ENCODE measurements around the gene ADCY7.

Gene ADCY7

DNA sequence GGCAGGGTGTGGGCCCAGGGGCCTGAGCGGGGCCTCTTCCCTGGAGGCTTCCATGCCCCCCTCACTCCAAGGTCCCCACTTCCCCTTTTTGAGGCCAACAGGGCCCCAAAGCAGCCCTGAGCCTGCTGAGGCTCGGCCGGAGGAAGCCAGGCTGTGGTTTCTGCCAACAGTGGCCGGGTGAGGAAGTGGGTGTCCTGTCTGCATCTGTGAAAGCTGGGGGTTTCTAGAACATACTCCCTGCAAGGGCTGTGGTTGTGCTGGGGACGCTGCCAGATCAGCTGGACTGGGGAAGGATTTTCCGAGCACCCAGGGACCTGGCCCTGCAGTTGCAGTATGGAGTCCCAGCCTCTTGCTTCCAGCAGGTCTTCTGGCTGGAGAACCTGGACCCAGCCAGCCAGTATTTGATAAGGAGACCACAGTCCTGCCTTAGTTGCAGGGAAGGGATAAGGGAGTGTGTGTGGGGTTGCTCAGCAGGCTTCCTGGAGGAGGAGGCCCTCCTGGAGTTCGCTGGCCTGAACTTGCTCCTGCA lies 15.7 kb downstream of the ADCY7 start:
- peak; percentile 29 for DNase-seq (ENCODE audit: low spot score)

DNA sequence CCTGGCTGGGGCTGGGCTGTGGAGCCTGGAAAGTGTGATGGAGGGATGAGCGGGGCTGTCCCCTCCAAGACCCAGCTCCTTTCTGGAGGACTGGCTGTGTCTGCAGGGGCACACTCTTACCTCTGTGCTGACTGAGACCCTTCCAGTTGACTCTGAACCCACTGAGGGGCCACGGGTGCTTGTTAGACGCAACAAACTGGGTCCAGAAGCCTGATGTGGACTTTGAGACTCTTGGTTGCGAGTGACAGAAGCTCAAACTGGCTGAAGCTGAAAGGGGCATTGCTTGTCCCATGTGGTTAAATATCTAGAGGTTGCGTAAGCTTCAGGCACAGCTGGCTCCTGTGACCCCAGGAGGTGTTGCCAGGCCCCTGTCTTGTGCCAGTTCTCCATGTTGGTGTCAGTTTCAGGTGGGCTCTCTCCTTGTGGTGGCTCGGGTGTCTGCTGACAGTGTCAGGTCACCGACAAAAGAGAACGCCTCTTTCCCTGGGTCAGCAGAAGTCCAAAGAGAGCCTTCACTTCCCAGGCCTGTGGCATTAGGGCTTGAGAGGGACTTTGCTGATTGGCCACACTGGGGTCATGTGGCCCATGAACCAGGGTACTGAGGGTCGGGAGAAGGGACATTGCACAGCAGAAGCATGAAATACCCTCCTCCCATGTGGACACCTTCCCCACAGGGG lies 16.7 kb downstream of the ADCY7 start:
- DNase-seq (ENCODE audit: low spot score) = no peak

DNA sequence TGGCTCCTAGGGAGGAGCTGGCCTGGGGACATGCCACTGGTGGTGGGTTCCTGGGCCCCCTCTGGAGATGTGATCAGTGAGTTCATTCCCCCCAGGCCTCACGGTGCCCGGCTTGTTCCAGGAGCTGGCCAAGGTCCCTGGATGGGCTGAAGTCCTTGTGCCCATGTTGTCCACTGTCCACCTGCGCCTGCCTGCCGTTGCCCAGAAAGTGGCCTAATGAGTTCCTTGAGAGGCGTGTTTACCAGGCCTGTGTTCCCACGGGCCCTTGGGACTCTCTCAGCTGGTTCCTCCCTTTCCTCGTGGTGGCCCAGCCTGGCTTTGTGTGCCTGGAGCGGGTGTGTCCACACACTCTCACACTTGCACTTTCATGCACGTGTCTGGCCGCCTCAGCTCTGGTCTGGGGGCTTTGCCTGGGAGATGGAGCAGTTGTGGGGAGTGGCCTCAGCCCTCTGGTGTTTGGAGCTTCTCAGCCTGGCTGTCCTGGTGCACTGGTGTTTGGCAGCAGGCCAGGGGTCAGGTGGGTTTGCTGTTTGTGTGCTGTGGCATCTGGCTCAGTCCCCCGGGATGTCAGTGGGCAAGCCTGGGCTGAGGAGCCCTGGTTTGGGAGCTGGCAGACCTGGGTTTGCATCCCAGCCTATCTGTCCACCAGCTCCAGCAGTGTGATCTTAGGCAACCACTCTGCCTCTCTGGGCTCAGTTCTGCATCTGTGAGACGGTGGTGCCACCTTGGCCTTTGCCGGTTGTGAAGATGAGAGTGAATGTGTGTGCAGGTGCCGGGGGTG lies 18.0 kb downstream of the ADCY7 start:
- no peak for DNase-seq (ENCODE audit: low spot score)

DNA sequence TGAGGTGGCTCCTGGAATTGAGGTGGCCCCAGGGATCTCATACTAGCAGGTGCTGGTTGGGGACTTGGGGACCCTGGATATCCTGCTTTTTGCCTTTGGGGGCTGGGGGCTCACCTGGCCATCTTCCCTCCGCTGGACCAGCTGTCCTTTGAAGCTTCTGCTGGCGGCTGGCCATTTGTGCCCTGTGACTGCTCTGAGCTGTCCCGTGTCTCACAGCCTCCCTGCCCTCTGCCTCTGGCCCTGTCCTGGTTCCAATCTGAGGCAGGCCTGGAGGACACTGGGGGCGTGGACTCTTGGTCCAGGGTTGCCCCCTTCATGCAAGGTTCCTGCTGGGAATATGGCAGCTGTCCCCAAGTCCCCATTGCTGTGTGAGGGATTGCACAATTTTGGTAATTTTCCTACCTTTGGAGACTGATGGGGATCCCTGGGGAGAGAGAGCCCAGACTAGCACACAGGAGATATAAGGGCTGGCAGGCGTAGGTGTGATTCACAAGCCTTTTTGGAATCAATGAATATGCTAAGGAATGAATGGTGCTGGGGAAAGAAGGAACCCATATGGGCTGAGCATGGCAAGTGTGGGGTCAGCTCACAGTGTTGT lies 19.2 kb downstream of the ADCY7 start:
- peak; percentile 18 for DNase-seq (ENCODE audit: low spot score)

DNA sequence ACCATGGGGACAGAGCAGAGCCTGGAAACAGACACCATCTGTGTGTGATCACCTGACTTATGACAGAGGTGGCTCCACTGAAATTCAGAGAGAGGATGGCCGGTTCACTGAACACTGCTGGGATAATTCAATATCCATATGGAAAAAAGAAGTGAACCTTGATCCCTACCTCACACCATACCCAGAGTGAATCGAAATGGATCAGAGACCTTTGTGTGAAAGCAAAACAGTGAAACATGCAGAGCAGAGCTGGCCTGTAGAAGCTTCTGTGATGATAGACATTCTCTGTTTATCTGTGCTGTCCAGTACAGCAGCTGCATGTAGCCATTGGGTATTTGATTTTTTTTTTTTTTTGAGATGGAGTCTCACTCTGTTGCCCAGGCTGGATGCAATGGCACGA lies 20.3 kb downstream of the ADCY7 start:
- DNase-seq (ENCODE audit: low spot score) = no peak

DNA sequence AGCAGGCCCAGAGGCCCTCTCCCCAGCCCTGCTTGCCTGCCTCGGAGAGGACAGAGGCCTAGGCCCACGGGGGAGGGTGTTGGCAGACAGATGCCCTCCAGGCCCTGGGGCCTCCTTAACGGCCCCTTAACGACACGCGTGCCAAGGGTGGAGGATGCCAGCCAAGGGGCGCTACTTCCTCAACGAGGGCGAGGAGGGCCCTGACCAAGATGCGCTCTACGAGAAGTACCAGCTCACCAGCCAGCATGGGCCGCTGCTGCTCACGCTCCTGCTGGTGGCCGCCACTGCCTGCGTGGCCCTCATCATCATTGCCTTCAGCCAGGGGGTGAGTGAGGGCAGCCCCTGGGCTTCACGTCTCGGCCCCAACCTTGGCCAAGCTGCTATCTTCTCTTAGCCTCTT lies 21.7 kb downstream of the ADCY7 start:
- DNase-seq (ENCODE audit: low spot score) = no peak

DNA sequence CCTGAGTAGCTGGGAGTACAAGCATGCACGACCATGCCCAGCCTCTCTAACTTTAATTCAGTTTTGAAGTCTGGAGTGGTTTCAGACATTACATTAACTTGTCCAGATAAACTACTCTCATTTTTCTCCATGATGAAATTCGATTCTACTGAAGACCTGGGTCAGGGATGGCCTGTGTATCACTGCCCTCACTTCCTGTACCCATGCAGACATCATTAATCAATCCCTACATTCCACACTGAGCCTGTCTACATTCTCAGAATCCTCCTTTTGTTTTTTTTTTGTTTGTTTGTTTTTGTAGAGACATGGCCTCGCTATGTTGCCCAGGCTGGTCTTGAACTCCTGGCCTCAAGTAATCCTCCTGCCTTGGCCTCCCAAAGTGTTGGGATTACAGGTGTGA lies 22.6 kb downstream of the ADCY7 start:
- no peak for DNase-seq (ENCODE audit: low spot score)

DNA sequence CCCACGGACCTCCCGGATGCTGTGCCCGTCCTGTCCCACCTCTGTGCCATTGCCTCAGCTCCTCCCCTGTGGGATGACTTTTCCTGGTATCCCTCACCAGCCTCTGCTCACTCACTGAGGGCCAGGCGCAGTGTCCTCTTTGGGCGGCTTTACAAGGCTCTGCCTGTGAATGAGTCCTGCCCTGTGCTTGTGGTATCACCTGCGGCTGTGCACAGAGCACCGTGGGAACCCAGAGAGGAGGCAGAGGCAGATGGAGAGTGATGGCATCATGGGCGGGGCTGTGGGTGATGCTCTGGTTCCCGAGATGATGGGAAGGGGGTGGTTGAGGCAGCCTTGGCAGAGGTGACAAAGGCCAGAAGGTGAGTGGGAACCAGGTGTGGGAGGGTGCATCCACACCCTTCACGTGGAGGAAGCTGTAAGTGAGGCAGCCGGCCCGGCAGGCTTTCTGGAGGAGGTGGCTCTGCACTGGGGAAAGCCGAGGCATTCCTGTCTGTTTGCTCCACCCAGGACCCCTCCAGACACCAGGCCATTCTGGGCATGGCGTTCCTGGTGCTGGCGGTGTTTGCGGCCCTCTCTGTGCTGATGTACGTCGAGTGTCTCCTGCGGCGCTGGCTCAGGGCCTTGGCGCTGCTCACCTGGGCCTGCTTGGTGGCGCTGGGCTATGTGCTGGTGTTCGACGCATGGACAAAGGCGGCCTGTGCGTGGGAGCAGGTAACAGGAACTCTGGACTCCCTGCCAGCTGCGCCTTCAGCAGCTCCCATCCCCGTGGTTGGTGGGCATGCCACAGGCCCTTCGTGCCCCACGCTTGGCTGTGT lies 23.8 kb downstream of the ADCY7 start:
- no peak for DNase-seq (ENCODE audit: low spot score)

DNA sequence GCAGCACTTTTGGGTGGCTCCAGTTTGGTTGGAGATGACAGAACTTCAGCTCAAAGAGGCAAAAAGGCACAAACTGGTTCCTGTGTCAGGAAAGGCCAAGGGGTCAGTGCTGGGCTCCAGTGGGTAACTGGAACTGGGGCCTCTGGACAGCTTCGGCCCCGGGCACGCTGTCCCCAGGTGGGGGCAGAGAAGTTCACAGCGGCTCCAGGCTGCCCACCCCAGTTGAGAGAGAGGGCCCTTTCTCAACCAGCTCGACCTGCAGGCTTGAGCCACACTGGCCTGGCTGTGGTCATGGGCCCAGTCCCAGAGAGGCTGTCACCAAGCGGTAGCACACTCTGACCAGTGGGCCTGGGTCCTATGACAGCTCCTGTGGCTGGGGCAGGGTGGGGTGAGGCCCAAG lies 24.5 kb downstream of the ADCY7 start:
- DNase-seq (ENCODE audit: low spot score) = no peak

DNA sequence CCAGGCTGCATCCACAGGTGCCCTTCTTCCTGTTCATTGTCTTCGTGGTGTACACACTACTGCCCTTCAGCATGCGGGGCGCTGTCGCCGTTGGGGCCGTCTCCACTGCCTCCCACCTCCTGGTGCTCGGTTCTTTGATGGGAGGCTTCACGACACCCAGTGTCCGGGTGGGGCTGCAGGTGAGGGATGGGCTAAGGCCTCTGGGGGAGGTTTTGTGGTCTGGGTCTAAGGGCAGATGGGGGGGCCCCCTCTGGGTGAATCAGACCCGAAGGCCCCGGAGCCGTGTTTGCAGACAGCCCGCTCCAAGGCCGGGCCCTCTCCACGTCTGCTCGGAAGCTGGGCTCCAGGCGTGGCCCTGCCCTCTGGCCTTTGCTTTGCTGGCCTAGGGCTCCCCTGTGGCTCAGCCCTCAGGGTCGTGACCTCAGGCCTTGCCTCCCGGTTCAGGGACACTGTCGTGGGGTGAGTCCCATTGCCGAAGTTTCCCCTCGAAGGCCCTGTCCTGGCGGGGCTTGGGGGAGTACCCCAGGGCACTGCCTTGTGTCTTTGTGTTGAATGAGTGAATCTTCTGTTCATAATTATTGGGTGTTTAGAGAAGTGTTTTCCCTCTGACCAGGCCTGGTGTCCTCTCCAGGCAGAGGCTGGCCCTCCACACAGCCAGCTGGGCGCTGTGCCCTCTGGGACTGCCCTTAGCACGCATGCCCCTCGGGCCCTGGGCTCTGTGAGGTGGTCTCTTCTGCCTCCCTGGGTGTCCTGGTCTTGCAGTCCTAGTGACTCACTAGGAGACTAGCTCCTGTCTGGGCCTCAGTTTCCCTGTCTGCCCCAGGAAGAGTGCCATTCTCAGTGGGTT lies 25.6 kb downstream of the ADCY7 start:
- no peak for DNase-seq (ENCODE audit: low spot score)

DNA sequence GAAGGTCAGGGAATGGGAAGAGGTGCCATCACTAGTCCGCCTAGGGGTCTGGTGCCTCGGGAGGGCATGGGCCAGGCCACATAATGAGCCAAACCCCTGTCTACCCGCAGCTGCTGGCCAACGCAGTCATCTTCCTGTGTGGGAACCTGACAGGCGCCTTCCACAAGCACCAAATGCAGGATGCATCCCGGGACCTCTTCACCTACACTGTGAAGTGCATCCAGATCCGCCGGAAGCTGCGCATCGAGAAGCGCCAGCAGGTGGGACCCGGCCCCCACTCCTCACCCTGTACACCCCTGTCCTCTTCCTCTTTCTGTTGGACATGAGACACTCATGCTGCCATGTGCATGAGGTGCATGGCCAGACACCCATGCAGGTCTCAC lies 26.2 kb downstream of the ADCY7 start:
- no peak for DNase-seq (ENCODE audit: low spot score)

DNA sequence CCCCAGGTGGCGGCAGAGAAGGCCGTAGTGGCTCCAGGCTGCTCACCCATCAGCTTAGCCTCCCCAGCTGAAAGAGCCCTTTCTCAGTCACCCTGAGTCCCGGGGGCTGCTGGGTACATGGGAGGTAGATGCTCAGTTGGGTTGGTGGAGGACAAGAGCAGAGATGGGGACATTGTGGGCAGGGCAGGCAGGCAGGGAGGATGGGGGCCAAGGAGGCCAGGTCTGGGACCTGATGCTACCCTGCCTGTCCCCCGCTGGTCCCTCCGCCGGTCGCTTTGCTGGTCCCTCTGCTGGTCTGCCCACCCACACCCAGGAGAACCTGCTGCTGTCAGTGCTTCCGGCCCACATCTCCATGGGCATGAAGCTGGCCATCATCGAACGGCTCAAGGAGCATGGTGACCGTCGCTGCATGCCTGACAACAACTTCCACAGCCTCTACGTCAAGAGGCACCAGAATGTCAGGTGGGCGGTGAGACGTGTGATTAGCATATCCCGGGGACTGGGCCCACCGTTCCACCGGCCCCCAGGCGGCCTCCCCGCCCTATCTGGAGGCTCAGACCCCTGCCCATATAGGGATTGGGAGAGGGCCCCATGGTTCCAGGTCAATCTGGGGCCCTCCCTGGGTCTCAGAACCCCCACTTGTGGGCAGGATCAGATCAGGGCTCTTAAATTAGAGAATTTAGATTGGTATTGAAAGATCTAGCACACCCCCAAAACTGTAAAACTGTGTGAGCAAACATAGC lies 26.9 kb downstream of the ADCY7 start:
- DNase-seq (ENCODE audit: low spot score) = no peak

DNA sequence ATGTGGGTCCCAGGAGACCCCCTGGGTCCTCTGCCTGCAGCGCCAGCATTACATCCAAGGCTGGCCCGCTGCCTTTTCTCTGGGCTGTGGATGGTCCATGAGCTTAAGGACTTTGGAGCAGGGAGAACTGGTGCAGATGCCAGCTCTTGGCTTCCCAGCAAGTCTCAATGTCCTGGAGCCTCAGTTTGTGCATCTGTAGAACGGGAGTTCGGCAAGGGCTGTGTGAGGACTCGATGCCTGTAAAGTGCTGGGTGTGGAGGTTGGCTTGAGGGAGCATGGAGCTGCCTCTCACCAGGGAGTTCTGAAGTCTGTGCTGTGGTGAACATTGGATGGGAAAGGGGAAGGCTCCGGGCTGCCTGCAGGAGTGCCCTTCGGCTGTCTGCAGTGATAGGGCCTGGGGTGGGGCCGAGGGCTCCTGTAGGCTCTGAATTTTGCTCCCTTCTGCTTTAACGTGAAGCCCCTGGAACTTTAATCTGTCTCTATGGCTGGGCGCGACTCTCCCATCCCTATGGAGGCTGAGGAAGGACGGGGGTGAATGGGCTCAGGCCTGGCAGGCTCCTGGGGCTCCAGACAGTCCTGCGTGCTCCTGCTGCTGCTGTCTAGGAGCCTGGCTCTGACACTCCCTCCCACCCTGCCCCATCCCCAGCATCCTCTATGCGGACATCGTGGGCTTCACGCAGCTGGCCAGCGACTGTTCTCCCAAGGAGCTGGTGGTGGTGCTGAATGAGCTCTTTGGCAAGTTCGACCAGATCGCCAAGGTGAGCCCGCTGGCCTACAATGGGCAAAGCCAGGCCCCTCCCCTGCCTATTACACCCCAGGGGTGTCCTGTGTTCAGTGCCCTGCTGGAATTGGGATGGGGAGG lies 27.9 kb downstream of the ADCY7 start:
- DNase-seq (ENCODE audit: low spot score) = no peak

DNA sequence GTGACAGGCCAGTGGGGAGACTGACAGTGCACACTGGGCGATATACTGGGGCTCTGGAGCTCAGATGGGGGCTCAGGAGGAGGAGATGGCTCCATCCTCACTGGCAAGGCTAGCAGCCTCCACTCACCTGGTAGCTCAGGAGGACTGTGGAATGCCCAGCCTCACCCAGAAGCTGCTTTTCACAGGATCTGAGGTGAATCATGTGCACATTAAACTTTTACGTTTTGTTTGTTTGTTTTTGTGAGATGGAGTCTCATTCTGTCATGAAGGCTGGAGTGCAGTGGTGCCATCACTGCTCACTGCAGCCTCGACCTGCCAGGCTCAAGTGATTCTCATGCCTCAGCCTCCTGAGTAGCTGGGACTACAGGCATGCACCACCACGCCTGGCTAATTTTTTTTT lies 28.6 kb downstream of the ADCY7 start:
- no peak for DNase-seq (ENCODE audit: low spot score)

DNA sequence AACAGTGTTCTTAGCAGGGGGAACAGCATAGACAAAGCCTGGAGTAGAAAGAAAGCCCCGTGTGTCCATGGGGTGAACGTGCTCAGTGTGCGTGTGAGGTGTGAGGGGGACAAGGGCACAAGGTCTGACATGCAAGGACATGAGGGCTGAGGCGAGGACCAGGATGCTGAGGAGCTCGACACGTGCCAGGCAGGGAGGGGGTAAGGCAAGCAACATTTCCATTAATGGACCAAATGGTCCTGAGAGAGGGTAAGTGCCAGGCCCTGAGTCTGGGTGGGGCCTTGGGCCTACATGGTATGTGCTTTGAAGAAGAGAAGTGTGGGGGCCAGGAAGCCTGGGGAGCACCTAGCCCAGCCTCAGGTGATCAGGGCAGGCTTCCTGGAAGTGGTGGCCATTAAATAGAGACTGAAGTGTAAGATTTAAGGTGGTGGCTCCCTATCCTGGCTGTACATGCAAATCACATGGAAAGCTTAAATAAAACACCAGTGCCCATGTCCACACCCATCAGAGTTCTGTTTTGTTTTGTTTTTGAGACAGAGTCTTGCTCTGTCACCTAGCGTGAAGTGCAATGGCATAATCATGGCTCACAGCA lies 29.3 kb downstream of the ADCY7 start:
- no peak for DNase-seq (ENCODE audit: low spot score)

DNA sequence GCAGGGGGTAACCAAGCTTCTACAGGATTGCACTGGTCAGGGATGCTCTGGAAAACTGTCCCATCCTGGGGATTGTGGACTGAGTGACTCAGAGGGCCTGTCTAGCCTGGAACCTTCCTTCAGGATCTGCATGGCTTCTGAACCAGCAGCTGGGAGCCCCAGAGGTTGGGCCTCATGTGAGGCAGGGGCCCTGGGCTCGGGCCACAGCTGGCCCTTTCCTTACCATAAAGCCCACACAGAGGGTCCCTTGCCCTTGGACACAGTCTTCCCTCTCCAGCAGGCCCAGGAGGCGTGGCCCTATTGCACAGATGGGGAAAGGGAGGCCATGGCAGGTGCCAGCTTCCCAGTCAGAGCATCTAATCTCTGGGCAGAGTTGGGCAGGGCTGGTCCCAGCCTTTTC lies 30.5 kb downstream of the ADCY7 start:
- no peak for DNase-seq (ENCODE audit: low spot score)

DNA sequence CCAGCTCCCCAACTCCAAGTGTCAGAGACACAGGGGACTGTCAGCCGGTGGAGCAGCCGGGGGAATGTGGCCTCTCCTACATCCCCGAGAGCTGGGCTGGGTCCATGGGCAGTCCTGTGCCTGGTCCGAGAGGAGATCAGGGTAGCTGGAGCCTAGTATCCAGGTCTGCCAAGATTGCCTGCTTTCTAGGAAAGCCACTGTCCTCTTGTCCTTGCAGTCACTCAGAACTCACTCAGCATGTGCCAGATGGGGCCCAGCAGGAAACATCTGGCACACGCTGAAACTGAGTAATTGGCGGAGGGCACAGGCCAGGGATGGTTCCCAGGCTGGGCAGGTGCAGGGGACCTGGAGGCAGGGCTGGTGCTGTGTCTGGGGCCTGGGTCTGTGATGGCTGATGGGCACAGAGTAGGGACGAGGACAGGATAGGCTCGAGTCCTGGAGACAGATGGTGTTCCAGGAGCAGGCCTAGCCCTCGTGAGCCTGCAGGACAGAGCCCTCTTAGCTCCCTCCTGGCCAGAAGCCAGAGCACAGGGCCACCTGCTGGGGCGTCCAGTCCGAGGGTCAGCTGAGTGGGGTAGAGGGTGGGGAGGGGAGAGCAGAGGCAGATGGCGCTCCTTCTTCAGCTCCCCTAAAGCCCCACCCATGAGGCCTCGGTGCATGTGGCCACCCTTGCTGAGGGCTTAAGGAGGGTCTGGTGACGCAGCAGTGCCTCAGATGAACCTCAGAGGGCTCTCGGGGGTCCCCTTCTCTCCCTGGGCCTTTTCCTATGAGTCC lies 31.1 kb downstream of the ADCY7 start:
- DNase-seq (ENCODE audit: low spot score) = no peak

DNA sequence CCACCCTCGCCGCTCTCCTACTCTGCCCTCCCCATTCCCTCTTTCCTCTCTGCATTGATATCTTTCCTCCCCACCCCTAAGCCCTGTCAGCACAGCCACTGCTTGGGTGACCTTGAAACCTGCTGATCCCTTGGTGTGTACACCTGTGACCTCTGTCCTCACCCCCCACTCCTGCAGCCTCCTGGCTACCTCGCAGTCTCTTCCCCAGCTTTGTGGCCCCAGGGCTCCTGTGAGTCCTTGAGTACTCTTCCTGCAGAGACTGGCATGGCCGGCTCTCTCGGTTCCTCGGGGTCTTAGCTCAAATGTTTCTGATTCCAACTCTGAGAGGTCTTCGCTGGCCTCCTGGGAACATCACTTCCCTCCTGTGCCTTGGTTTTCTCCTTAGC lies 31.7 kb downstream of the ADCY7 start:
- no peak for DNase-seq (ENCODE audit: low spot score)

Measured in AG08395 (cell line).